ENCODE results near the gene CLMN.

DNA sequence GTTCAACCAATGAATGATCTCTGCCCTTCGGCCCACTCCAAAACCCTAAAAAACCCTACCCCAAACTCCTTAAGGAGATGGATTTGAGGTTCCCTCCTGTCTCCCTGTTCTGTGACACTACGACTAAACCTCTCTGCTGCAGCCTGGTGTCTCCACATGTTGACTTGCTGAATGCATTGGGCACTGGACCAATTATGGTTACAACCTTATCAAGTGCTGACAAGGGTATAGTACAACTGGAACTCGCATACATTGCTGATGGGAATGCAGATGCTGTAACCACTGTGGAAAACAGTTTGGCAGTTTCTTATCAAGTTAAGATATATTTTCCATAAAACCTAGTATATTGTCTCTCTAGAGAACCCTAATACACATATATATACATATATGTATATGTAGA lies 156.0 kb downstream of the CLMN start:
- TF ChIP-seq, protein P1, sequence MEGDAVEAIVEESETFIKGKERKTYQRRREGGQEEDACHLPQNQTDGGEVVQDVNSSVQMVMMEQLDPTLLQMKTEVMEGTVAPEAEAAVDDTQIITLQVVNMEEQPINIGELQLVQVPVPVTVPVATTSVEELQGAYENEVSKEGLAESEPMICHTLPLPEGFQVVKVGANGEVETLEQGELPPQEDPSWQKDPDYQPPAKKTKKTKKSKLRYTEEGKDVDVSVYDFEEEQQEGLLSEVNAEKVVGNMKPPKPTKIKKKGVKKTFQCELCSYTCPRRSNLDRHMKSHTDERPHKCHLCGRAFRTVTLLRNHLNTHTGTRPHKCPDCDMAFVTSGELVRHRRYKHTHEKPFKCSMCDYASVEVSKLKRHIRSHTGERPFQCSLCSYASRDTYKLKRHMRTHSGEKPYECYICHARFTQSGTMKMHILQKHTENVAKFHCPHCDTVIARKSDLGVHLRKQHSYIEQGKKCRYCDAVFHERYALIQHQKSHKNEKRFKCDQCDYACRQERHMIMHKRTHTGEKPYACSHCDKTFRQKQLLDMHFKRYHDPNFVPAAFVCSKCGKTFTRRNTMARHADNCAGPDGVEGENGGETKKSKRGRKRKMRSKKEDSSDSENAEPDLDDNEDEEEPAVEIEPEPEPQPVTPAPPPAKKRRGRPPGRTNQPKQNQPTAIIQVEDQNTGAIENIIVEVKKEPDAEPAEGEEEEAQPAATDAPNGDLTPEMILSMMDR (IDR thresholded peaks at IDR 0.05), result no peak
- no peak for TF ChIP-seq EZH2 (IDR thresholded peaks at IDR 0.05; ENCODE audit: borderline replicate concordance, insufficient read depth, low read depth, low read length, poor library complexity, severe bottlenecking)
